HG03565 (cell line): ENCODE data around the gene TOMM40L.

Experiments used
- ATAC-seq: cut with Tn5 transposase; IDR thresholded peaks from one replicate; pipeline ENCODE4 v1.9.1; 2021; ENCODE audit warnings: mild to moderate bottlenecking, moderate library complexity; ENCODE audit not compliant: unreplicated experiment

TOMM40L gene

GRCh38 chr1:161225534-161226319 lies at the start of gene TOMM40L:
TOMM40L (plus strand) TSS chr1:161226060; CDS start chr1:161226490, 430 bp downstream.
- peak; percentile 83 for ATAC-seq

GRCh38 chr1:161176468-161177111 lies 49.3 kb upstream of the TOMM40L start:
- no peak for ATAC-seq

- ATAC-seq, result peak; percentile 60
These were observed 48.5 kb upstream of the TOMM40L start, which contains the start of gene B4GALT3 for GRCh38 chr1:161177112-161177935. B4GALT3 (minus strand) TSS chr1:161177507; CDS start chr1:161176060, 1,447 bp downstream.

GRCh38 chr1:161177936-161178244 lies 48.0 kb upstream of the TOMM40L start:
- no peak for ATAC-seq

- no peak for ATAC-seq
These were observed 46.2 kb upstream of the TOMM40L start for GRCh38 chr1:161179698-161180097.

GRCh38 chr1:161180639-161181038 lies 45.2 kb upstream of the TOMM40L start:
- no peak for ATAC-seq

- peak; percentile 35 for ATAC-seq
These were observed 43.6 kb upstream of the TOMM40L start for GRCh38 chr1:161182214-161182613.

GRCh38 chr1:161185282-161185682 lies 40.6 kb upstream of the TOMM40L start:
- ATAC-seq, result peak; percentile 64

- ATAC-seq, result peak; percentile 21
These were observed 40.0 kb upstream of the TOMM40L start for GRCh38 chr1:161185732-161186311.

GRCh38 chr1:161187311-161187710 lies 38.5 kb upstream of the TOMM40L start:
- ATAC-seq, result no peak

- ATAC-seq, result no peak
These were observed 37.5 kb upstream of the TOMM40L start for GRCh38 chr1:161188381-161188780.

- no peak for ATAC-seq
These were observed 36.8 kb upstream of the TOMM40L start for GRCh38 chr1:161189036-161189435.

GRCh38 chr1:161190962-161191521 lies 34.8 kb upstream of the TOMM40L start:
- ATAC-seq, result no peak

GRCh38 chr1:161191971-161192370 lies 33.9 kb upstream of the TOMM40L start:
- no peak for ATAC-seq

- no peak for ATAC-seq
These were observed 33.1 kb upstream of the TOMM40L start for GRCh38 chr1:161192476-161193465.

- ATAC-seq, result no peak
These were observed 32.2 kb upstream of the TOMM40L start for GRCh38 chr1:161193561-161194235.

GRCh38 chr1:161195171-161195570 lies 30.7 kb upstream of the TOMM40L start:
- ATAC-seq, result no peak

- no peak for ATAC-seq
These were observed 29.7 kb upstream of the TOMM40L start for GRCh38 chr1:161196111-161196510.
